Adrenal gland (tissue), 12 donors: ENCODE results near the gene LMO7. TPM values are rescaled to one million over a fixed set of nuclear protein-coding genes. Genes with fewer than 3 reads are reported as not detected.

ENCODE experiments used
- DNase-seq, 7 donors: peaks; one replicate each; pipeline ENCODE4 v3.0.0-alpha.2; 2019 to 2020
- H3K27ac ChIP-seq, 5 donors: fragments of 200-600 bp; sonication (generic) in 4 of 5; 1 replicate in 3 of 5; 2 replicates in 2 of 5; pipeline versions ENCODE4 v1.5.1 to v1.8.0; 2016 to 2020; ENCODE audit warnings: mild to moderate bottlenecking in 1 of 5
- H3K27me3 ChIP-seq: fragments of 200-600 bp; 2 replicates; pipeline ENCODE4 v1.8.0; 2021
- H3K36me3 ChIP-seq, 2 donors: fragments of 200-600 bp; replicated peaks in 1 of 2; 1 replicate in 1 of 2; 2 replicates in 1 of 2; pipeline versions ENCODE4 v1.5.1 to v1.8.0; 2018 to 2022
- H3K4me1 ChIP-seq, 2 donors: fragments of 200-600 bp; replicated peaks in 1 of 2; 1 replicate in 1 of 2; 2 replicates in 1 of 2; pipeline versions ENCODE4 v1.5.1 to v1.8.0; 2018 to 2021
- H3K4me3 ChIP-seq, 4 donors: fragments of 200-600 bp; sonication (generic) in 3 of 4; one replicate each; pipeline ENCODE4 v1.5.1; 2016 to 2018
- H3K9me3 ChIP-seq, 3 donors: fragments of 200-600 bp; sonication (generic) in 1 of 3; replicated peaks in 1 of 3; 1 replicate in 2 of 3; 2 replicates in 1 of 3; pipeline versions ENCODE4 v1.5.1 to v1.8.0; 2016 to 2021
- POLR2A ChIP-seq, 2 donors: fragments of 450-650 bp; IDR thresholded peaks; one replicate each; pipeline ENCODE4 v1.6.1; 2017; ENCODE audit warnings: antibody characterized with exemption in 2 of 2, mild to moderate bottlenecking in 2 of 2, moderate library complexity in 1 of 2
- WGBS, 4 donors: extraction: QIAGEN DNeasy Blood & Tissue Kit in 2 of 4; methylation state at CpG; one replicate each; pipeline versions ENCODE4 v1.1.5 to v1.1.7; 2013 to 2017; 5-methylcytosine and 5-hydroxymethylcytosine counted together
- intact Hi-C, 2 donors: fragments of 100-400 bp; cut with DNase I; formaldehyde crosslinking; loops; one replicate each; pipeline versions ENCODE4 v1.14.1 to v1.15.0; 2022 to 2023
- polyA plus RNA-seq, 3 donors: library from polyadenylated mRNA; stranded (reverse); fragments of 200-250 nt in 2 of 3; fragments of 350-450 nt in 1 of 3; fragmentation: Illumina TruSeq in 1 of 3; extraction: RNeasy Lipid Tissue Mini Kit (QIAGEN cat#74804) in 1 of 3; gene quantifications; one replicate each; pipeline ENCODE4 v1.2.3, GENCODE V29; 2013 to 2014
- total RNA-seq, 9 donors: library from RNA; depleted of rRNA in 4 of 9; stranded (reverse); fragments of >200 nt in 4 of 9; fragments of 120-200 nt in 1 of 9; fragmentation: NEBNext Ultra II Directional in 1 of 9; extraction: Animal tissue kit (Norgen Biotek cat#: 25700) in 1 of 9; gene quantifications; one replicate each; pipeline versions ENCODE4 v1.1.0 to v1.2.4, GENCODE V29; 2013 to 2023
- TF ChIP-seq, protein P1 (sequence below), 6 experiments: fragments of 450-650 bp in 4 of 6; fragments of 200-600 bp in 2 of 6; sonication (generic) in 1 of 6; IDR thresholded peaks; 1 replicate in 5 of 6; 2 replicates in 1 of 6; pipeline versions ENCODE4 v1.5.1 to v1.8.0; 2016 to 2021; ENCODE audit warnings: antibody characterized with exemption in 6 of 6, mild to moderate bottlenecking in 2 of 6, moderate library complexity in 1 of 6
- donor health status: healthy with polysubstance abuse.
- donor health status: Bipolar disorder and iron deficiency.
- donor health status: DM: yes; HTN: yes; CAD: no.
- donor health status: DM: no; HTN: no; CAD: no.
- donor health status: DM: no; HTN: no; CAD: no.
- donor health status: DM: yes; HTN: yes; CAD: no.

Gene LMO7
- total and polyA plus RNA-seq, 12 donors = 7.4 to 39.7 (median 11.4) TPM

DNA sequence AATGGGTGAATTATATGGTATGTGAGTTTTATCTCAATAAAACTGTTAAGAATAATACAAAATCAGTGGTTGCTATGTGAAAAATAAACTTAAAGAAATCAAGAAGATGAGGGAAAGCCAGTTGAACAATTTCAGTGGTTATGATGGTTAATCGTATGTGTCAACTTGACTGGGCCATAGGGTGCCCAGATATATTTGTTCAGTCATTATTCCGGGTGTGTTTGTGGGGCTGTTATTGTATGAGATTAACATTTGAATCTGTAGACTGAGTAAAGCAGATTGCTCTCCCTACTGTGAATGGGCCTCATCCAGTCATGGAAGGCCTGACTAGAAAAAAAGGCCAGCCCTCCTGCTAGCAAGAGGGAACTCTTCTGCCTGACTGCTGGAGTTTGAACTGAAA is 109.3 kb downstream of the LMO7 start:
- 91 to 99% (median 97%) methylated on average over 2 of the region's 2 CpGs for WGBS, 4 donors
- Histone ChIP-seq H3K4me1 (peaks cover 0 to 4% of the 10 kb centered on the region in 2 donors), H3K4me3 (no peak overlapping the region), H3K27me3 (no peaks in the 10 kb centered on the region), H3K27ac (no peak overlapping the region), H3K36me3 (no peaks in the 10 kb centered on the region), H3K9me3 (no peaks in the 10 kb centered on the region)
- intact Hi-C loops = no loop called here
- no peak for DNase-seq
- TF ChIP-seq, protein P1, sequence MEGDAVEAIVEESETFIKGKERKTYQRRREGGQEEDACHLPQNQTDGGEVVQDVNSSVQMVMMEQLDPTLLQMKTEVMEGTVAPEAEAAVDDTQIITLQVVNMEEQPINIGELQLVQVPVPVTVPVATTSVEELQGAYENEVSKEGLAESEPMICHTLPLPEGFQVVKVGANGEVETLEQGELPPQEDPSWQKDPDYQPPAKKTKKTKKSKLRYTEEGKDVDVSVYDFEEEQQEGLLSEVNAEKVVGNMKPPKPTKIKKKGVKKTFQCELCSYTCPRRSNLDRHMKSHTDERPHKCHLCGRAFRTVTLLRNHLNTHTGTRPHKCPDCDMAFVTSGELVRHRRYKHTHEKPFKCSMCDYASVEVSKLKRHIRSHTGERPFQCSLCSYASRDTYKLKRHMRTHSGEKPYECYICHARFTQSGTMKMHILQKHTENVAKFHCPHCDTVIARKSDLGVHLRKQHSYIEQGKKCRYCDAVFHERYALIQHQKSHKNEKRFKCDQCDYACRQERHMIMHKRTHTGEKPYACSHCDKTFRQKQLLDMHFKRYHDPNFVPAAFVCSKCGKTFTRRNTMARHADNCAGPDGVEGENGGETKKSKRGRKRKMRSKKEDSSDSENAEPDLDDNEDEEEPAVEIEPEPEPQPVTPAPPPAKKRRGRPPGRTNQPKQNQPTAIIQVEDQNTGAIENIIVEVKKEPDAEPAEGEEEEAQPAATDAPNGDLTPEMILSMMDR (IDR thresholded peaks at IDR 0.05) = no peak
- TF ChIP-seq POLR2A (IDR thresholded peaks at IDR 0.05) = no peak

DNA sequence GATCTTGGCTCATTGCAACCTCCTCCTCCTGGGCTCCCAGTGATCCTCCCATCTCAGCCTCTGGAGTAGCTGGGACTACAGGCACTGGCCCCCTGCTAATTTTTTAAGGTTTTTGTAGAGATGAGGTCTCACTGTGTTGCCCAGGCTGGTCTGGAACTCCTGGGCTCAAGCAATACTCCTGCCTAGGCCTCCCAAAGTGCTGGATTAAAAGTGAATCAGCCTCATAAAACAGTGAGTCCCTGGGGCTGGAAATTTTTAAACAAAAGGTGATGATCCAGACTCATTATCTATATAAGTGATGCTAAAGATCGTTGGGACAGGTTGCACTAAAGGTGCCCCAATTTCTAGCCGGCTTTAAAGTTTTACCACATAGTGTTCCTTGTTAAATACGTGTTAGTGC is 112.7 kb downstream of the LMO7 start:
- TF ChIP-seq, protein P1 (IDR thresholded peaks at IDR 0.05) = no peak
- no peak for TF ChIP-seq POLR2A (IDR thresholded peaks at IDR 0.05)
- H3K27me3 ChIP-seq = no peaks in the 10 kb centered on the region

DNA sequence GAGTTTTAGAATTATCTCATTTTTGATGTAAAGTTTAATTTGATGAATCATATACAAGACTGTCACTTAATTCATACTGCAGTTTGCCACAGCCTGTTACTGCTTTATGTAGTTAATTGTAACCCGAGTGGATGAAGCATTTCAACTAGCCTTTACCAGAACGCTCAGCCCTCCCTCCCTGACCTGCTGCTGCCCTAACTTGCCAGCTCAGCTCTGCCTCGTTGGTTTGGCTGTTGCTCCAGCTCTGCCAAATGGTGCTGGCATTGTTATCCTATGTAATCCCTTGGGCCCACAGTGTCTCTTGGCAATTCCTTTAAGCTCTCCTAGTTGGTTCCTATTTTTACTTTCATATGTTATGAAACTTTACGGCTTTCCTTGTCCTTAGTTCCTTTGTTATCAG is 113.3 kb downstream of the LMO7 start:
- Histone ChIP-seq H3K4me3 (no peak overlapping the region), H3K9me3 (no peaks in the 10 kb centered on the region), H3K27ac (no peak overlapping the region), H3K4me1 (peaks cover 0 to 4% of the 10 kb centered on the region in 2 donors), H3K27me3 (no peaks in the 10 kb centered on the region), H3K36me3 (no peaks in the 10 kb centered on the region)
- no peak for DNase-seq
- intact Hi-C loops = no loop called here
- WGBS, 4 donors = 49 to 61% (median 54%) methylated on average over 4 of the region's 4 CpGs
- TF ChIP-seq, protein P1 (IDR thresholded peaks at IDR 0.05) = no peak
- TF ChIP-seq POLR2A (IDR thresholded peaks at IDR 0.05) = no peak

More for the DNA sequence above, 112.7 kb downstream of the LMO7 start:
- WGBS, 4 donors = 90 to 93% (median 91%) methylated on average over 3 of the region's 3 CpGs
- Histone ChIP-seq H3K27ac (no peak overlapping the region), H3K36me3 (no peaks in the 10 kb centered on the region), H3K9me3 (no peaks in the 10 kb centered on the region), H3K4me1 (peaks cover 0 to 4% of the 10 kb centered on the region in 2 donors), H3K4me3 (no peak overlapping the region)
- no peak for DNase-seq
- intact Hi-C loops = no loop called here

DNA sequence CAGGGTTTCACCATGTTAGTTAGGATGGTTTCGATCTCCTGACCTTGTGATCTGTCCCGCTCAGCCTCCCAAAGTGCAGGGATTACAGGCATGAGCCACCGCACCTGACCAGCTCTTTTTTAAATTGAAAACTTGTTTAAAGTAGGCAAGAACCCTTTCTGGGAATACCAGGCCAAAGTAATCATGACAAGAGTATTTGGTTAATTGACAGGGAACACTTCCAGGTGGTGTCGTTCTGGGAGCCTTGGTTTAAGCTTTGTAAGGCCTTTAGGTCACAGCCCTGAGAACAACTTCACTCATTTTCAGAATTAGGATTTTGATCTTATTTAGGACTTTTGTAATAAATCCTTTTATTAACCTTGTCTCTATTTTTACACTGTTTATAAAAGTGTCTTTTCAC is 115.2 kb downstream of the LMO7 start:
- Histone ChIP-seq H3K4me1 (peaks cover 0 to 4% of the 10 kb centered on the region in 2 donors), H3K27ac (no peak overlapping the region), H3K4me3 (no peak overlapping the region), H3K36me3 (no peaks in the 10 kb centered on the region), H3K27me3 (no peaks in the 10 kb centered on the region), H3K9me3 (no peaks in the 10 kb centered on the region)
- no peak for DNase-seq
- 85 to 87% (median 87%) methylated on average over 4 of the region's 4 CpGs for WGBS, 4 donors
- intact Hi-C loops = no loop called here
- TF ChIP-seq, protein P1 (IDR thresholded peaks at IDR 0.05) = no peak
- no peak for TF ChIP-seq POLR2A (IDR thresholded peaks at IDR 0.05)
